Heart left ventricle (tissue), 13 donors: ENCODE results near the gene VPS35L.

Source experiments
- POLR2A ChIP-seq, 2 donors: fragments of 450-650 bp; IDR thresholded peaks; one replicate each; pipeline ENCODE4 v1.6.1; 2017; ENCODE audit warnings: antibody characterized with exemption in 2 of 2, mild to moderate bottlenecking in 2 of 2, moderate library complexity in 2 of 2
- TF ChIP-seq, protein P1 (sequence below), 12 donors: fragments of 200-600 bp; sonication (generic) in 4 of 12; IDR thresholded peaks; one replicate each; pipeline versions ENCODE4 v1.5.0 to v1.8.0; 2018 to 2022; ENCODE audit warnings: antibody characterized with exemption in 12 of 12, mild to moderate bottlenecking in 5 of 12
- donor health status: ischemic (EF 13 %, LVEDD 7.1; RV severe dilation, severe dysfunction).
- donor health status: DM: no; HTN: yes; CAD: no.
- donor health status: DM: no; HTN: no; CAD: no.
- donor health status: ischemic (EF 25% LVEDD 6.9; RV normal size, moderate dysfunction).
- donor health status: ischemic (EF 25% LVEDD 5.7; RV mildly dilated, moderate dysfunction).
- donor health status: ischemic (EF 35%, LVEDD 5.7; RV mildly dilated, moderate dysfunction).
- donor health status: nonischemic (EF 11% LVEDD 7.7; RV severe dilation, severe dysfunction).
- donor health status: DM: yes; HTN: yes; CAD: no.
- donor health status: PGD.
- donor health status: ischemic (EF 29% LVEDD 5.4; RV normal size, mild dysfunction).
- donor health status: nonischemic (EF 23%, LVEDD 6.1; RV moderate dilation, normal function).

DNA sequence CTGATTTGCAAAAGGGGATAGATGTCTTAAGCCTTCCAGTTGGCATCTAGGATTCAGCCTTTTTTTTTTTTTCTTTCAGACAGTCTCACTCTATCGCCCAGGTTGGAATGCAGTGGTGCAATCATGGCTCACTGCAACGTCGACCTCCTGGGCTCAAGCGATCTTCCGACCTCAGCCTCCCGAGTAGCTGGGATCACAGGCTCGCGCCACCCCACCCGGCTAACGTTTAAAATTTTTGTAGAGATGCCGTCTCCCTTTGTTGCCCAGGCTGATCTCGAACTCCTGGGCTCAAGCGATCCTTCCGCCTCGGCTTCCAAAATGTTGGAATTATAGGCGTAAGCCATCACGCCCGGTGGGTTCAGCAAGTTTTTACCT is 32.3 kb upstream of the VPS35L start:
- TF ChIP-seq POLR2A (IDR thresholded peaks at IDR 0.05), result no peak
- TF ChIP-seq, protein P1, sequence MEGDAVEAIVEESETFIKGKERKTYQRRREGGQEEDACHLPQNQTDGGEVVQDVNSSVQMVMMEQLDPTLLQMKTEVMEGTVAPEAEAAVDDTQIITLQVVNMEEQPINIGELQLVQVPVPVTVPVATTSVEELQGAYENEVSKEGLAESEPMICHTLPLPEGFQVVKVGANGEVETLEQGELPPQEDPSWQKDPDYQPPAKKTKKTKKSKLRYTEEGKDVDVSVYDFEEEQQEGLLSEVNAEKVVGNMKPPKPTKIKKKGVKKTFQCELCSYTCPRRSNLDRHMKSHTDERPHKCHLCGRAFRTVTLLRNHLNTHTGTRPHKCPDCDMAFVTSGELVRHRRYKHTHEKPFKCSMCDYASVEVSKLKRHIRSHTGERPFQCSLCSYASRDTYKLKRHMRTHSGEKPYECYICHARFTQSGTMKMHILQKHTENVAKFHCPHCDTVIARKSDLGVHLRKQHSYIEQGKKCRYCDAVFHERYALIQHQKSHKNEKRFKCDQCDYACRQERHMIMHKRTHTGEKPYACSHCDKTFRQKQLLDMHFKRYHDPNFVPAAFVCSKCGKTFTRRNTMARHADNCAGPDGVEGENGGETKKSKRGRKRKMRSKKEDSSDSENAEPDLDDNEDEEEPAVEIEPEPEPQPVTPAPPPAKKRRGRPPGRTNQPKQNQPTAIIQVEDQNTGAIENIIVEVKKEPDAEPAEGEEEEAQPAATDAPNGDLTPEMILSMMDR (IDR thresholded peaks at IDR 0.05), result no peak
